CD14-positive monocyte (primary cell): ENCODE data around the gene COX7A2L. TPM values are rescaled to one million over a fixed set of nuclear protein-coding genes. Genes with fewer than 3 reads are reported as not detected.

ENCODE experiments used
- DNase-seq, 3 donors: peaks; one replicate each; pipeline ENCODE4 v3.0.0-alpha.2; 2011 to 2022
- H2AFZ ChIP-seq: 2 replicates; pipeline ENCODE4 v1.6.0; 2012; ENCODE audit warnings: mild to moderate bottlenecking, low read depth, low read length, inconsistent platforms; ENCODE audit not compliant: insufficient read depth, poor library complexity, severe bottlenecking
- H3K27ac ChIP-seq, 2 donors: 1 replicate in 1 of 2; 2 replicates in 1 of 2; pipeline ENCODE4 v1.5.1; 2012 to 2013; ENCODE audit warnings: low read length in 2 of 2, control low read depth in 1 of 2, inconsistent platforms in 1 of 2, low read depth in 1 of 2, mild to moderate bottlenecking in 1 of 2
- H3K27me3 ChIP-seq, 2 donors: one replicate each; pipeline versions ENCODE4 v1.6.0 to v1.6.1; 2011 to 2013; ENCODE audit warnings: low read length in 2 of 2; ENCODE audit not compliant: control insufficient read depth in 2 of 2, insufficient read depth in 2 of 2
- H3K36me3 ChIP-seq, 2 donors: replicated peaks in 1 of 2; 1 replicate in 1 of 2; 2 replicates in 1 of 2; pipeline versions ENCODE4 v1.5.1 to v1.6.1; 2012 to 2013; ENCODE audit warnings: low read length in 2 of 2, control low read depth in 1 of 2, inconsistent platforms in 1 of 2, mild to moderate bottlenecking in 1 of 2; ENCODE audit not compliant: insufficient read depth in 2 of 2, control insufficient read depth in 1 of 2
- H3K4me1 ChIP-seq, 2 donors: 1 replicate in 1 of 2; 2 replicates in 1 of 2; pipeline versions ENCODE4 v1.5.1 to v1.6.1; 2012 to 2013; ENCODE audit warnings: low read length in 2 of 2, control low read depth in 1 of 2, inconsistent platforms in 1 of 2, mild to moderate bottlenecking in 1 of 2, moderate library complexity in 1 of 2; ENCODE audit not compliant: insufficient read depth in 2 of 2, control insufficient read depth in 1 of 2
- H3K4me2 ChIP-seq: replicated peaks from 2 replicates; pipeline ENCODE3; 2012; ENCODE audit warnings: low read length, moderate library complexity, mild to moderate bottlenecking; ENCODE audit not compliant: poor library complexity, severe bottlenecking; ENCODE audit errors: extremely low read depth
- H3K4me3 ChIP-seq, 3 experiments: fragments of 200-600 bp in 1 of 3; sonication (generic) in 1 of 3; replicated peaks in 1 of 3; 1 replicate in 2 of 3; 2 replicates in 1 of 3; pipeline ENCODE4 v1.5.1; 2011 to 2013; ENCODE audit warnings: low read length in 3 of 3, mild to moderate bottlenecking in 3 of 3, control low read depth in 2 of 3, low read depth in 2 of 3, inconsistent platforms in 1 of 3, moderate library complexity in 1 of 3
- H3K79me2 ChIP-seq: 2 replicates; pipeline ENCODE4 v1.6.0; 2012; ENCODE audit warnings: mild to moderate bottlenecking, control low read depth, inconsistent platforms, low read length, moderate library complexity; ENCODE audit not compliant: insufficient read depth
- H3K9ac ChIP-seq: 2 replicates; pipeline ENCODE4 v1.6.0; 2017; ENCODE audit warnings: low read length, mild to moderate bottlenecking; ENCODE audit not compliant: insufficient read depth, poor library complexity, severe bottlenecking
- H3K9me3 ChIP-seq, 2 donors: replicated peaks in 1 of 2; 1 replicate in 1 of 2; 2 replicates in 1 of 2; pipeline versions ENCODE4 v1.5.1 to v1.6.1; 2012 to 2013; ENCODE audit warnings: low read length in 2 of 2, control low read depth in 1 of 2; ENCODE audit not compliant: control insufficient read depth in 1 of 2, insufficient read depth in 1 of 2
- H4K20me1 ChIP-seq: 2 replicates; pipeline ENCODE4 v1.6.0; 2012; ENCODE audit warnings: mild to moderate bottlenecking, low read length, control low read depth, moderate library complexity; ENCODE audit not compliant: insufficient read depth
- H3K27ac Mint-ChIP-seq, 7 donors: one replicate each; pipeline ENCODE4 v1.8.0; 2020; ENCODE audit warnings: mild to moderate bottlenecking in 7 of 7, mixed read lengths in 7 of 7, moderate library complexity in 6 of 7, inconsistent platforms in 2 of 7
- H3K27me3 Mint-ChIP-seq, 3 donors: one replicate each; pipeline ENCODE4 v1.8.0; 2021 to 2022; ENCODE audit warnings: low read depth in 3 of 3, mild to moderate bottlenecking in 3 of 3, mixed read lengths in 3 of 3, moderate library complexity in 3 of 3, inconsistent platforms in 1 of 3
- H3K36me3 Mint-ChIP-seq, 2 donors: one replicate each; pipeline ENCODE4 v1.8.0; 2020; ENCODE audit warnings: mixed read lengths in 2 of 2, inconsistent platforms in 1 of 2, mild to moderate bottlenecking in 1 of 2
- H3K4me1 Mint-ChIP-seq: one replicate; pipeline ENCODE4 v1.8.0; 2020; ENCODE audit warnings: mild to moderate bottlenecking, mixed read lengths
- H3K4me3 Mint-ChIP-seq, 2 donors: one replicate each; pipeline ENCODE4 v1.8.0; 2020; ENCODE audit warnings: mild to moderate bottlenecking in 2 of 2, mixed read lengths in 2 of 2, moderate library complexity in 1 of 2
- H3K9me3 Mint-ChIP-seq, 7 donors: one replicate each; pipeline ENCODE4 v1.8.0; 2020 to 2022; ENCODE audit warnings: mixed read lengths in 7 of 7, mild to moderate bottlenecking in 6 of 7, moderate library complexity in 6 of 7, inconsistent platforms in 2 of 7
- CTCF ChIP-seq: fragments of 200-600 bp; IDR thresholded peaks from one replicate; pipeline ENCODE4 v1.8.0; 2022; ENCODE audit warnings: antibody characterized with exemption, mild to moderate bottlenecking
- WGBS: methylation state at CpG from one replicate; pipeline ENCODE4 v1.1.5; 2013; ENCODE audit warnings: missing lambda C conversion rate; ENCODE audit not compliant: insufficient coverage; 5-methylcytosine and 5-hydroxymethylcytosine counted together
- intact Hi-C, 2 donors: fragments of 100-400 bp; cut with micrococcal nuclease; formaldehyde crosslinking; loops; one replicate each; pipeline versions ENCODE4 v1.15.0 to v1.15.1; 2023
- polyA plus RNA-seq, 3 donors: library from polyadenylated mRNA; depleted of rRNA in 1 of 3; unstranded in 2 of 3; stranded (reverse) in 1 of 3; fragments of 300-500 nt in 2 of 3; fragments of >200 nt in 1 of 3; fragmentation: Illumina TruSeq in 2 of 3; gene quantifications; 1 replicate in 2 of 3; 2 replicates in 1 of 3; pipeline ENCODE4 v1.2.3, GENCODE V29; 2012 to 2021

The COX7A2L gene
- polyA plus RNA-seq, 3 donors = 63.6 to 153 (median 144) TPM

GRCh38 chr2:42337846-42338566 is 23.0 kb downstream of the COX7A2L start:
- no peak for DNase-seq
- Histone ChIP-seq H3K4me2 (no peak overlapping the region), H3K4me1 (no peaks in the 10 kb centered on the region), H3K9ac (no peak overlapping the region), H4K20me1 (peaks cover 46% of the 10 kb centered on the region), H3K4me3 (no peak overlapping the region), H3K36me3 (peaks cover 16 to 89% of the 10 kb centered on the region in 2 donors), H3K79me2 (peaks cover 7% of the 10 kb centered on the region), H3K9me3 (no peaks in the 10 kb centered on the region), H3K27me3 (no peaks in the 10 kb centered on the region), H3K27ac (no peak overlapping the region), H2AFZ (no peak overlapping the region)
- Mint-ChIP-seq H3K36me3 (peaks cover 59 to 73% of the 10 kb centered on the region in 2 donors), H3K4me3 (no peak overlapping the region), H3K9me3 (peaks cover 0 to 13% (median 0%) of the 10 kb centered on the region in 7 donors), H3K27me3 (peaks cover 0 to 3% (median 0%) of the 10 kb centered on the region in 3 donors), H3K27ac (peak overlapping the region in 2 of 7 donors; percentile 12 to 59), H3K4me1 (peaks cover 2% of the 10 kb centered on the region)
- WGBS = 95% methylated on average over 20 of the region's 28 CpGs
- intact Hi-C loops = no loop called here
- no peak for TF ChIP-seq CTCF

- no peak overlapping the region for H3K27ac Mint-ChIP-seq
- H3K27me3 Mint-ChIP-seq = peaks cover 0 to 3% (median 0%) of the 10 kb centered on the region in 3 donors
- no peak overlapping the region for H3K4me3 Mint-ChIP-seq
- no peak for TF ChIP-seq CTCF
- Histone ChIP-seq H3K4me1 (no peaks in the 10 kb centered on the region), H3K27ac (no peak overlapping the region), H3K79me2 (peaks cover 4% of the 10 kb centered on the region), H3K4me3 (no peak overlapping the region), H3K27me3 (no peaks in the 10 kb centered on the region), H2AFZ (no peak overlapping the region), H3K4me2 (no peak overlapping the region), H4K20me1 (peaks cover 40% of the 10 kb centered on the region), H3K36me3 (peaks cover 21 to 89% of the 10 kb centered on the region in 2 donors), H3K9ac (no peak overlapping the region), H3K9me3 (no peaks in the 10 kb centered on the region)
- H3K36me3 Mint-ChIP-seq = peaks cover 63 to 75% of the 10 kb centered on the region in 2 donors
- 100% methylated on average over 2 of the region's 5 CpGs for WGBS
- peaks cover 0 to 13% (median 0%) of the 10 kb centered on the region in 7 donors for H3K9me3 Mint-ChIP-seq
- peaks cover 2% of the 10 kb centered on the region for H3K4me1 Mint-ChIP-seq
- DNase-seq = no peak
- intact Hi-C loops = no loop called here
These were observed 23.6 kb downstream of the COX7A2L start for GRCh38 chr2:42337356-42337820.
